Body of pancreas (tissue), 4 donors: Measurements from ENCODE around the gene CAMK1D. TPM values are rescaled to one million over a fixed set of nuclear protein-coding genes. Genes with fewer than 3 reads are reported as not detected.

Experiments used
- ATAC-seq: fragments of 150-250 bp; one replicate; pipeline ENCODE4 v1.9.1; 2016
- DNase-seq, 4 donors: peaks; one replicate each; pipeline ENCODE4 v3.0.0-alpha.2; 2019
- H3K27ac ChIP-seq, 4 donors: fragments of 200-600 bp; sonication (generic); 1 replicate in 3 of 4; 2 replicates in 1 of 4; pipeline versions ENCODE4 v1.5.1 to v1.6.1; 2016 to 2019; ENCODE audit warnings: mild to moderate bottlenecking in 1 of 4, mixed read lengths in 1 of 4, moderate library complexity in 1 of 4
- H3K27me3 ChIP-seq, 2 donors: fragments of 200-600 bp; sonication (generic); one replicate each; pipeline ENCODE4 v1.6.0; 2016; ENCODE audit warnings: mild to moderate bottlenecking in 1 of 2
- H3K36me3 ChIP-seq, 2 donors: fragments of 200-600 bp; sonication (generic); replicated peaks in 1 of 2; 2 replicates each; pipeline ENCODE4 v1.5.1; 2016; ENCODE audit warnings: low read depth in 2 of 2; ENCODE audit not compliant: insufficient read depth in 1 of 2
- H3K4me1 ChIP-seq: fragments of 200-600 bp; sonication (generic); one replicate; pipeline ENCODE4 v1.6.0; 2016
- H3K4me3 ChIP-seq, 2 donors: fragments of 200-600 bp; sonication (generic); 1 replicate in 1 of 2; 2 replicates in 1 of 2; pipeline ENCODE4 v1.5.1; 2016 to 2019
- H3K9me3 ChIP-seq, 3 donors: fragments of 200-600 bp; sonication (generic); 1 replicate in 2 of 3; 2 replicates in 1 of 3; pipeline ENCODE4 v1.5.1; 2016
- POLR2A ChIP-seq, 3 donors: fragments of 450-650 bp; IDR thresholded peaks; one replicate each; pipeline ENCODE4 v1.6.1; 2016; ENCODE audit warnings: antibody characterized with exemption in 3 of 3, mild to moderate bottlenecking in 2 of 3
- WGBS, 2 donors: methylation state at CpG; one replicate each; pipeline ENCODE4 v1.1.5; 2017; 5-methylcytosine and 5-hydroxymethylcytosine counted together
- intact Hi-C: fragments of 100-400 bp; cut with DNase I; formaldehyde crosslinking; loops from one replicate; pipeline ENCODE4 v1.15.1; 2023
- total RNA-seq, 2 donors: library from RNA; depleted of rRNA; stranded (reverse); fragments of >200 nt; gene quantifications; one replicate each; pipeline ENCODE4 v1.1.0, GENCODE V29; 2016
- TF ChIP-seq, protein P1 (sequence below), 7 experiments: fragments of 450-650 bp in 4 of 7; fragments of 200-600 bp in 3 of 7; sonication (generic) in 3 of 7; IDR thresholded peaks; one replicate each; pipeline ENCODE4 v1.5.1; 2016 to 2019; ENCODE audit warnings: antibody characterized with exemption in 7 of 7

CAMK1D gene
- total RNA-seq, 2 donors from 2014 or later = 12.5 to 14.2 TPM

DNA sequence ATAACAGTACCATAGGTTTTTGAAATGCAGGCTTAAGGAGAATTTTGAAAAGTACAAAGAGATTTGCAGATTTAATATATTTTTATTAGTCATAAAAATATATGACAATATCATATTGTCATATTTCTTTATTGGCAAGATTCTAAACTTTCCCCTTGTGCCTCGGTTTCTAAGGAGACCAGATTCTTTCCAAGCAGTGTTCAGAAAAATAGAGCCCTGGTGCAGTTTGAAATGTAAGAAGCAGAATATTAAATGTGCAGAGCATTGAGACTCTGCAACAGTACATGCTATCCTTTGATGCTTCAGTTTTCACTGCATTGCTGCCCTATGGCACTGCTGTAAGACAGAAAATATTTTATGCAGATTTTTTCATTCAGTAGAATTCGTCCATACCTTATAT, 408.9 kb downstream of the CAMK1D start:
- ATAC-seq (no peak), DNase-seq (no peak)
- Histone ChIP-seq H3K27ac (no peak overlapping the region), H3K36me3 (no peaks in the 10 kb centered on the region), H3K4me3 (no peak overlapping the region), H3K27me3 (no peaks in the 10 kb centered on the region), H3K4me1 (no peaks in the 10 kb centered on the region), H3K9me3 (no peaks in the 10 kb centered on the region)
- intact Hi-C loops = no loop called here
- TF ChIP-seq POLR2A (IDR thresholded peaks at IDR 0.05) = no peak
- TF ChIP-seq, protein P1, sequence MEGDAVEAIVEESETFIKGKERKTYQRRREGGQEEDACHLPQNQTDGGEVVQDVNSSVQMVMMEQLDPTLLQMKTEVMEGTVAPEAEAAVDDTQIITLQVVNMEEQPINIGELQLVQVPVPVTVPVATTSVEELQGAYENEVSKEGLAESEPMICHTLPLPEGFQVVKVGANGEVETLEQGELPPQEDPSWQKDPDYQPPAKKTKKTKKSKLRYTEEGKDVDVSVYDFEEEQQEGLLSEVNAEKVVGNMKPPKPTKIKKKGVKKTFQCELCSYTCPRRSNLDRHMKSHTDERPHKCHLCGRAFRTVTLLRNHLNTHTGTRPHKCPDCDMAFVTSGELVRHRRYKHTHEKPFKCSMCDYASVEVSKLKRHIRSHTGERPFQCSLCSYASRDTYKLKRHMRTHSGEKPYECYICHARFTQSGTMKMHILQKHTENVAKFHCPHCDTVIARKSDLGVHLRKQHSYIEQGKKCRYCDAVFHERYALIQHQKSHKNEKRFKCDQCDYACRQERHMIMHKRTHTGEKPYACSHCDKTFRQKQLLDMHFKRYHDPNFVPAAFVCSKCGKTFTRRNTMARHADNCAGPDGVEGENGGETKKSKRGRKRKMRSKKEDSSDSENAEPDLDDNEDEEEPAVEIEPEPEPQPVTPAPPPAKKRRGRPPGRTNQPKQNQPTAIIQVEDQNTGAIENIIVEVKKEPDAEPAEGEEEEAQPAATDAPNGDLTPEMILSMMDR (IDR thresholded peaks at IDR 0.05) = no peak
- 90 to 93% methylated on average over 2 of the region's 2 CpGs for WGBS, 2 donors

DNA sequence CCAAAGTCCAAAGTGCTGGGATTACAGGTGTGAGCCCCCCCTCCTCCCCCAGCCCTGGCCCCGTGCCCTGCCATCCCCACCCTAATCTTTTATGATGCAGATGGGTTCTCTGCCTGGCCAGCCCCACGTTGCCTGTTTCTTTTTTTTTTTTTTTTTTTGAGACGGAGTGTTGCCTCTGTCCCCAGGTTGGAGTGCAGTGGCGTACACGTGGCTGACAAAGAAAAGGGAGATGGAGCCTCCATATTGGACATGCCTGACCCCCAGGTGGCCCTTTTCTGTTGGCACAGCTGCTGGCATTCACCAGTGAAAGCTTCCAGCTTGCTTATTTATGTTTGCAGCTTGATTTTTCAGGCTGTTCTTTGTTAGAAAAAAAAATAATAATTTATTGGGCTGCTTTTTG, 416.9 kb downstream of the CAMK1D start:
- Histone ChIP-seq H3K4me3 (no peak overlapping the region), H3K27ac (no peak overlapping the region), H3K36me3 (no peaks in the 10 kb centered on the region), H3K4me1 (no peaks in the 10 kb centered on the region), H3K9me3 (no peaks in the 10 kb centered on the region), H3K27me3 (no peaks in the 10 kb centered on the region)
- no peak for DNase-seq
- 63 to 79% methylated on average over 4 to 5 of the region's 5 CpGs for WGBS, 2 donors
- no peak for ATAC-seq
- TF ChIP-seq, protein P1 (IDR thresholded peaks at IDR 0.05) = no peak
- TF ChIP-seq POLR2A (IDR thresholded peaks at IDR 0.05) = no peak
- intact Hi-C loops = no loop called here

DNA sequence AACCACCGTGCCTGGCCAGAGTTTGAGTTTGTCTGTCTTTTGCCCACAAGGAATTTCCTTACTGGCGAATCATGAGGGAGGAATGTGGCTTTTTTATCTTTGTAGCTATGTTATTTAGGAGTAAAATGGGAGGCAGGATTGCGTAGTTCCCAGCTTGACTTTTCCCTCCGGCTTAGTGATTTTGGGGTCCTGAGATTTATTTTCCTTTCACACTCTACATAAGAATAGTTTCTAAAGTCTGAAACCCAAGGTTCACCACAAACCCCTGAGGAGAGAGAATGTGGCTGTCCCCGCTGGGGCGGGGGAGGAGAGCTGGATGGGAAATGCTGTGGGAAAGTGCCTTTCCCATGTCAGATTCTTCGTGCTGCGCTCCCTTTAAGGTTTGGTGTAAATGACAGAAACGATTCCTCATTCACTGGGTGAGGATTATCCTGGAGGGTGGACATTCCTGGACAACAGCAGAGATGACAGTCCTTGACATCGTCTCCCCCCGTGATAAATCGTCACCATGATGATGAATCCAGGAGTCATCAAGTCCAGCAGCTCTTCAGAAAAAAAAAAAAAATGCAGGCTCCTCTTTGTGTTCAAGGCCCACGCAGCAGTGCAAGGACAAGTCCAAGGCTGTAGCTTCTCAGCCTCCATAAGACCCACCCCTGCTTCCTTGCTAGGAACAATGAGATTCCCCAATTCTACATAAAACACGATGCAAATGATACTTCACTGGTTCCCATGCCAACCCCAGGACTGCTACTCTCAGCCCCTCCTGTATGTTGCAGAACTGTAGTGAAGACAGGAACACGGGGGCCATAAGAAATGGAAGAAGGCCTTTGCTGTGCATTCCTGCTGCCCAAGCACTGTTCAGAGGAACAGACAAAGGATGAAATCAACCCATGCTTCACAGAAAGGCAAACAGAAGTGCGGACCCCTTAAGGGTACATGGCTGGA, 419.1 kb downstream of the CAMK1D start:
- no peaks in the 10 kb centered on the region for H3K36me3 ChIP-seq
- DNase-seq (no peak), ATAC-seq (no peak)
- no peaks in the 10 kb centered on the region for H3K9me3 ChIP-seq
- no peaks in the 10 kb centered on the region for H3K27me3 ChIP-seq
- H3K4me1 ChIP-seq = no peaks in the 10 kb centered on the region
- intact Hi-C loops = no loop called here
- no peak overlapping the region for H3K27ac ChIP-seq
- TF ChIP-seq, protein P1 (IDR thresholded peaks at IDR 0.05) = no peak
- TF ChIP-seq POLR2A (IDR thresholded peaks at IDR 0.05) = no peak
- H3K4me3 ChIP-seq = no peak overlapping the region
- 77 to 90% methylated on average over 16 of the region's 16 CpGs for WGBS, 2 donors

DNA sequence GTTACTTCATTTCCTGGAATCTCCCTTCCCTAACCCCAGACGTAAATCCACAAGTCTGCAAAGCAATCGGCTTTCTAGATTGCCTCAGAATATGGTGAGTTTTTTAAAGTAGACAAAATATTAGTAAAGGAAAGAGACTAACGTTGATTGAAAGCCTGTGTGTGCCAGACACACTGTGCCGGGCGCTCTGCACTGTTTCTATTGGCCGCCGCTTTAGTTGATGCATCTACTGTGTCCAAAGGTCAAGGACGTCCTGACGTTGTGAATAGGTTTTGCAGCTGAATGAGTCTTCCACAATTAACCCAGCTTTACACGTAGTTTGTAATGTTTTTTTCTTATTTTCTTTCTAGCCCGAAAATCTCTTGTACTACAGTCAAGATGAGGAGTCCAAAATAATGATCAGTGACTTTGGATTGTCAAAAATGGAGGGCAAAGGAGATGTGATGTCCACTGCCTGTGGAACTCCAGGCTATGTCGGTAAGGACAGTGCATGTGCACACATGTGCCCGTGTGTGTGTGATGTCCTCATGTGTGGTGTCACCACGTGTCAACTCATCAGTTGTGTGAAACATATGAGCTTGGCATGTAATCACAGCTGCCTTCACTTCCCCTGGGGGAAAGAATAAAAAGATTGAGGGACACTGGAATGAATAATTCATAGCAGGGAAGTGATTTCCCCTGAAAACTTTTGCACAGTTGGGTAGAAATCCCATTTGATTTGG, 420.1 kb downstream of the CAMK1D start:
- no peak overlapping the region for H3K4me3 ChIP-seq
- intact Hi-C loops = no loop called here
- no peaks in the 10 kb centered on the region for H3K36me3 ChIP-seq
- no peaks in the 10 kb centered on the region for H3K27me3 ChIP-seq
- ATAC-seq = no peak
- no peak for DNase-seq
- WGBS, 2 donors = 70 to 80% methylated on average over 14 of the region's 14 CpGs
- H3K9me3 ChIP-seq = no peaks in the 10 kb centered on the region
- TF ChIP-seq POLR2A (IDR thresholded peaks at IDR 0.05) = no peak
- TF ChIP-seq, protein P1 (IDR thresholded peaks at IDR 0.05) = no peak
- no peaks in the 10 kb centered on the region for H3K4me1 ChIP-seq
- H3K27ac ChIP-seq = no peak overlapping the region
